Measurements from ENCODE around the gene SMPD2.

The SMPD2 gene, protein sequence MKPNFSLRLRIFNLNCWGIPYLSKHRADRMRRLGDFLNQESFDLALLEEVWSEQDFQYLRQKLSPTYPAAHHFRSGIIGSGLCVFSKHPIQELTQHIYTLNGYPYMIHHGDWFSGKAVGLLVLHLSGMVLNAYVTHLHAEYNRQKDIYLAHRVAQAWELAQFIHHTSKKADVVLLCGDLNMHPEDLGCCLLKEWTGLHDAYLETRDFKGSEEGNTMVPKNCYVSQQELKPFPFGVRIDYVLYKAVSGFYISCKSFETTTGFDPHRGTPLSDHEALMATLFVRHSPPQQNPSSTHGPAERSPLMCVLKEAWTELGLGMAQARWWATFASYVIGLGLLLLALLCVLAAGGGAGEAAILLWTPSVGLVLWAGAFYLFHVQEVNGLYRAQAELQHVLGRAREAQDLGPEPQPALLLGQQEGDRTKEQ

DNA sequence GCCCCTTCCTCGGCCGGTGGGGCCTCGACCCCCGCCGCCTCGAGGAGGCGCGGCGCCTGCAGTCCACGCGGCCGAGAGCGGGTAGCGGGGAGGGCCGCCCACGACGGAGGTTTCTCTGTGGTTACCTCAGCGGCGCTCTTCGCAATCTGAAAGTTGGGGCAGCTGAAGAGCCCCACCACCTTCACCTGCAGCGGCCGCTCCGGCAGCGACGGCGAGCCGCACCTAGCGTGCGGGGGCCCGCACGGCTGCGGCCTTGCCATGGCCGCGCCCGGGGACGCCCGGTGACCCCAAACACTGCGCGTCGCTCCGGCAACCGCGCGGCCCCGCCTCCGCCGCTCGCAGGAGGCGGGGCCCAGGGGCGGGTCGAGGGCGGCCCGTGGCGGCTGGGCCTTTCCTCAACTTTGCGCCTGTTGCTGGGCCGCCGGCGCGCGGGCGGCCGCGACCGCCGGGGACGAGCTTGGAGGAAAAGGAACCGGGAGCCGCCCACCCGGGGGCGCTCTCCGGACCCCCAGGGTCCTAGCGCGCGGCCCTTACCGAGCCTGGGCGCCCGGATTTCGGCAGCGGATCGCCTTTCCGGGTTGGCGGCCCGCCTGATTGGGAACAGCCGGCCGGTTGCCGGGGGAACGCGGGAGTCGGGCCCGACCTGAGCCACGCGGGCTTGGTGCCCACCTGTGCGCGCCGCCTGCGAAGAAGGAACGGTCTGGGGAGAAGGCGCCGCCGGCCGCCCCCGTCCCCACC is at the start of gene SMPD2, which contains the start of gene PPIL6:
Gene SMPD2, plus strand, starts transcription at position 394 of the 738 bp plus-strand sequence. CDS start 398 bp downstream, outside the sequence.
Gene PPIL6, minus strand, starts transcription at position 298 of the 738 bp plus-strand sequence. Its CDS starts 38 bp downstream, at position 260.
- DNase-seq (ENCODE audit: low read depth, low spot score): peak; percentile 42

DNA sequence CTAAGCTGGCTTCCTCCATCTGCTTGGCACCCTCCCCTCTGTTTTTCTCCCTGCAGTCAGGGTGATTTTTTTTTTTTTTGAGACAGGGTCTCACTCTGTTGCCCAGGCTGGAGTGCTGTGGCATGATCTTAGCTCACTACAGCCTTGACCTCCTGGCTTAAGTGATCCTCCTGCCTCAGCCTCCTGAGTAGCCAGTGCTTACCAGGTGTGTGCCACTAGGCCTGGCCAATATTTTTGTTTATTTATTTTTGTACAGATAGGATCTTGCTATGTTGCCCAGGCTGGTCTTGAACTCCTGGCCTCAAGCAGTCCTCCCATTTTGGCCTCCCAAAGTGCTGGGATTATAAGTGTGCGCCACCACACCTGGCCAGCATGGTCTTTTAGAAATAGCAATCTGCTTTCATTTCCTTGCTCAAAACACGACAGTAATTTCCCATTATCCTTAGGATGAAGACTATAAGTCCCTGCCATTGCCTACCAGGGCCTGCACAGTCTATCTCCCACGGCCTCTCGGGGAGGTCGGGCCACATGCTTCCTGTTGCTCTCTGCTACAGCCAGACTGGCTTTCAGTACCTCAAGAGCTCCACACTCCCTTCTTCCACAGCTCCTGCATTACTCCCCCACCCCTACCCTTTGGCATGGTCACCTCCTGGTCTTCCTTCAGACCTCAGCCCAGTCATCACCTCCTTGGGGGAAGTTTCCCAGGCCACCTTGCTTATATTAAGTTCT is 47.2 kb upstream of the SMPD2 start:
- no peak for DNase-seq (ENCODE audit: low read depth, low spot score)

DNA sequence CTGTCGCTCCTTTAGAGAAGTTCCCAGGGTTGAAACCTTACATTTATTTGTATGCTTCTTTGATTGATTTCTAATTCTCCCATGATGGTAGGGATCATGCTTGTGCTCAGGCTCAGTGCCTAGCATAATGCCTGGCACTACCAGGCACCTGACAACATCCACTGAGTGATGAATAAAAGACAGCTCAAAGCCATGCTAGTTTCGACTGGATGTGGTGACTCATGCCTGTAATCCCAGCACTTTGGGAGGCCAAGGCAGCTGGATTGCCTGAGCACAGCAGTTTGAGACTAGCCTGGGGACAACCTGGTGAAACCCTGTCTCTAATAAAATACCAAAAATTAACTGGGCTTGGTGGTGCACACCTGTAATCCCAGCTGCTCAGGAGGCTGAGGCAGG is 46.6 kb upstream of the SMPD2 start:
- no peak for DNase-seq (ENCODE audit: low read depth, low spot score)

DNA sequence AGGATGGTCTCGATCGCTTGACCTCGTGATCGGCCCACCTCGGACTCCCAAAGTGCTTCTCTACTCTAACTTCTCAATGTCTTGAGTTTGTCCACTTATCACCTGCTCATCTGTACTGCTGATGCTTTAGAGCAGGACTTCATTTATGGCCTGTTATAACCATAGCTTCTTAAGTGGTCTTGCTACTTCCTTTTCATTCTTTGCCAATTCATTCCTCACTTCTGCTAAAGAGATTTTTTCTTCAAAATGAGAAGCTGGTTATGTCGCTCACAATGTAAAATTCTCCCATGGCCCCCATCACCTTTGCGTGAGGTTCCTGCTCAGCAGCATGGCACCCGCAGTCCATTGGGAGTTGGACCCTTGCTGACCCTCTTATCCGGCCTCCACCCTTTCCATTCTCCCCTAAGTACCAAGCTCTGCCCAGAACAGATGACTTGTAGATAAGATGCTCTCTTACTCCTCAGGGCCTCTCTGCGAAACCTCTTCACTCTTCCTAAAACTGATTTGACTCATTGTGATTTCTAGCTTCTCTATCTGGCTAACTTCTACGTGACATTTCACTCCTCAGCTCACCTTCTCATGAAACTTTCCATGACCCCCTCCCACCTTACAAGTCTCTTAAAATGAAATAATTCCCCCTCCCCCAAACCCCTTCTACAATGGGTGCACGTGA is 44.3 kb upstream of the SMPD2 start:
- no peak for DNase-seq (ENCODE audit: low read depth, low spot score)

DNA sequence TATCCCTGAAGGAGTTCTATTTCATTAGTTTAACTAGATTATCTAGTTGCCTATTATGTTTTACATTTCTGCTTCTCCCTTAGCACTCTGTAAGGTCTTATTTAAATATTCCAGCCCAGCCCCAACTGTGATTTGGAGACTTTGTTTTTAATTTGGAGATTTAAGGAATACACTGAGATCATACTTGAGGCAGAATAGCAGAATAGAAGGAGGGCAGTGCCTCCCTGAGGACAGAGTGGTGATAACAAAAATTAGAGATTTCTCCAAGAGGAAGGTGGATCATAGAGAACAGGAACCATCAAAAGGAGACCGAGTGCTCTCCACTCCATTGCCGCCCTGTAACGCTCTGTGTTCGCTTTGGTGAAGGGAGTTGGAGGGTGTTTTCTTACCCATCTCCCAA is 43.5 kb upstream of the SMPD2 start:
- DNase-seq (ENCODE audit: low read depth, low spot score): no peak

DNA sequence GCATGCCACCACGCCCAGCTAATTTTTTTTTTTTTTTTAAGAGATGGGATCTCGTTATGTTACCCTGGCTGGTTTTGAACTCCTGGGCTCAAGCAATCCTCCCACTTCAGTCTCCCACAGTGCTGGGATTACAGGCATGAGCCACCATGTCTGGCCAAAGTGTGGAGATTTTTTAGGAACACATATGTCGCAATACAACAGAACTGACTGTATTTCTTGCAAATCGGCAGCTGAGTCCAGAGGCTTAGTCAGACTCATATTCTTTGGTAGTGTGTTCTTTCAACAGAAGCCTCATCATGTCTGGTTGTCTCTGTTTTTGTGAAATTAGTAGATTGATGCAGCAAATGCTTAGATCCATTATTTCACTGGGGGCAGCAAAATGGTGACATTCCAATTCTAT is 34.3 kb upstream of the SMPD2 start:
- DNase-seq (ENCODE audit: low read depth, low spot score): no peak

DNA sequence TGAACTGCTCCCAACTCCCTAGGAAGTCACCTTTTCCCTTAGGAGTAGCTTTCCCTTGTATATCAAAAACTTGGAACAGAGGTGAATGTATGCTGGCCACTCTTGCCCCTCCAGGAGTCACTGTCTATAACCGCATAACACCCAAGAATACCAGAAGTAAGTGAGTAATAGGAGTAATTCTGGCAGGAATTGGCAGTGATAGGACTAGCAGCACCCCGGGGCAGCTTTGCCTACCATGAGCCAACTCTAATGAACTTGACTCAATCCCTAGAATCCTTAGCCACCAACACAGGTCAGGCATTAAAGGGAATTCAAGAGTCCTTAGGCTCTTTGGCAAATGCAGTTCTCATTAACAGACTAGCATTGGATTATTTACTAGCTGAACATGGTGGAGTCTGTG is 29.5 kb upstream of the SMPD2 start:
- no peak for DNase-seq (ENCODE audit: low read depth, low spot score)

DNA sequence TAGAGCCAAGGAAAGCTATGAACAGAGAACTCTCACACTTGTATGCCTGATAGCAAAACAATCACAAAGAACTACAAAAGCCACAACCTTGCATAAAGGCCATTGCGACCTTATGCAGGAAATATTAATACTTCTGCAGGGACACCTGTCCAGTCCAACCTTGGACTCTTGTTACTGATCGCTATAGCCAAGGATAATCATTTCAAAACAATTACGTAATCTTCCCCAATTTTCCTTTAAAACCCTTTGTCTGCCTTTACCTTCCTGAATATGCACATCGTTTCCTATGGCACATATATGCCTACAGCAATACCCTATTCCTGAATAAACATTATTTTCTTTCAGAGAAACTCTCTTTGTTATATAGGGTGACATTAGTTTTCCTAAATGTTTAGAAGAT is 22.9 kb upstream of the SMPD2 start:
- DNase-seq (ENCODE audit: low read depth, low spot score): no peak

DNA sequence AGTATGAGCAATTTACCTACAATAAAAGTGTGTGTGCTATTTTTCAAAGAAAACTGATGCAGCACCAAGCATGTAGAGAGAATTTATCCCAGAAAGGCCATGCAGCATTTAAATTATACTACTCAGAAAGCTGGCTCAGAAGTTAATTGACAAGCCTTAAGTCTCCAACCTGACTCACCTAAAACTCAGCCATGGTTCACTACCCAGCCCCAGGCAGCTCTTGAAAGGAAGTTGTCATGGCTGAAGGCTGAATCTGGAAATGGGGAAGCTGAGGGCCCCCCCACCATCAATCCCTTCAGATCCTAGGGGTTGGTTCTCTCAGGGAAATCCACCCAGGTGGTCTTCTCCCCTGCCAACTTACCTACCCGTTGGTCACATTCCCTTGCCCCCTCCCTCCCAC is 19.8 kb upstream of the SMPD2 start:
- no peak for DNase-seq (ENCODE audit: low read depth, low spot score)

DNA sequence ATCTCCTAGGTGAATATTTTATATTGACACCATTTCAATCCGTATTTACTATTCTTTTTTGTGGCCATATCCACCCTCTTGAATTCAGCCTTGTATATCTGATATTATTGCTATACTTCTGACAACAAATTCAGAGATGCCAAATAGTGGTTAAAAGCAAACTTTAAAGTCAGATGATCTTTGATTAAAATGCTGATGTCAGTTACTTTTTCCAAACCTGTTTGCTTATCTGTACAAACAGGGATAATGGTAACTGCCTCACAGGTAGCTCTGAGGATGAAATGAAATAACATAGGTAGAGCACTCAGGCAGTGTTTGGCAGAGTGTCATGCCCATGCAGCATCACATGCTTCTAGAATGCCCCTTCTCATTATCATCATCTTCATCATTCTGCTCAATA is 19.3 kb upstream of the SMPD2 start:
- no peak for DNase-seq (ENCODE audit: low read depth, low spot score)

DNA sequence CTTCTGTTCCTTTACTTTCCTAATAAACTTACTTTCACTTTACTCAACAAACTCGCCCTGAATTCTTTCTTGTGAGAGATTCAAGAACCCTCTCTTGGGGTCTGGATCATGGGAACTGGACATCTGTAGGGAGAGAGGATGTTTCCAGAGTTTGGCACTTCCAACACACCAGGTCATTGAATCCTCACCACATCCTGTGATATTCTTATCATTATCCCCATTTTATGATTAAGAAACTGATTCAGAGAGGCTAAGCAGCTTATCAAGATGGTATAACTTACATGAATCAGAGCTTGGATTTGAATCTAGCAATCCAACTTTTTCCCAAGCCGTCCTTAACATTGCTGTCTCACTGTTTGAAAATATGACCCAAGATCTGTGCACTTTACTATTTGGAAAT is 15.6 kb upstream of the SMPD2 start:
- no peak for DNase-seq (ENCODE audit: low read depth, low spot score)

DNA sequence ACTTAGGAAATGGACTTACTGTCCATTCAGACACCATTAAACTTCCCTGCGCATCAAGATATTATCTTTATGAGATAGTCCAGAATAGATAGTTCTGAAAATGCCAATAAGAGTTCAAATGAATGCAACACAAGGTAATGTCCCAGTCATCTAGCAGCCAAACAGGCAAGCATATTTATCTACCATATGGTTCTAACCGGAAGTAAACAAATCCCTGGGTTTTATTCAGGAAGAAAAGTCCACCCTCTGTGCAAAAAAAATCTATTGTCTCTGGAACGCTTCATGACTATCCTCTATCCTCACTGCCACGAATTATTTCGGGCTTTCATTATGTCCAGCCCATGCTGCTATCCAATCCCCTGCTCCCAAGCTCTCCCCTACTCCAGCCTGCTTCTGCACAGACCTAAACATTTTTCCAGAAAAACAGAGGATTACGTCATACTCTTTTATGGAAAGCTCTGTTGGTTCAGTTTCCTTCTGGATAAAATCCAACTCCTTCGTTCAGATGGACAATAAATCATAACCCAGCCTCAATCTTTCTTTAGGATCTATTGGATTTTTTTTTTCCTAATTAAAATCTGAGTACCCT is 11.5 kb upstream of the SMPD2 start:
- DNase-seq (ENCODE audit: low read depth, low spot score): no peak

DNA sequence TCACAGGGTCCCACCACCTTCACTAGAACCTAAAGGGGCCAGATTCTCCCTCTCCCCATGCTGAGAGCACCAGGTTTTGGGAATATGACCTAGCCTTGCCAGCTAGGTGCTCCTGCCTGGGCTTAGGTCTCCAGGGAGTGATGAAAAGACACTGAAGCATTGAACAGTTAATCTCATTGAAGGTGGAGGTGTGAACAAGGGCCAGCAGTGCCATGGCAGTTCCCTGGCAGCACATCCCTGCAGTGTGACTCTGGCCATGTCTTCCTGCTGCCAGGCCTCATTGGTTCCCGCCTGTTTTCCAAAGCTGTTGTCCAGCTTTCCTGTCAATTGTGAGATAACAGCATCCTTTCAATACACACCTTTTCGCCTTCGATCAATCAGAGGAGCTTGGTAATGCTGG is 11.0 kb upstream of the SMPD2 start:
- DNase-seq (ENCODE audit: low read depth, low spot score): no peak

DNA sequence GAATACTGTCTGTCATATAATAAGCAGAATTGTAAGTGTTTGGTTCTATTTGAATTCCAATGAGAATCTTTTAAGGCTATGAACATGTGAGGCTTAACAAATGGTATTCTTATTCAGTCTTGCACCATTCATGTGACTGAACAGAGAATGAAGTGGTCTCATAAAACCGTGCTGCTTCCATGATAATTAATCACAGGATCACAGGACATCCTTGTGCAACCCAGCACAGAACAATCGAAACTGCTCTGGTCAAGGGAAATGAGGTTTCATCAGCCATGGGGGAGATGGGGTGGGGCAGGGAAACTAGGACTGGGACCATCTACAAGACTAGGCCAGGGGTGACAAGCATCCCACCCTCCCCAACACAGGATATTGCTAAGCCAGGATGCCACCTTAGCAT is 6.1 kb upstream of the SMPD2 start:
- no peak for DNase-seq (ENCODE audit: low read depth, low spot score)

DNA sequence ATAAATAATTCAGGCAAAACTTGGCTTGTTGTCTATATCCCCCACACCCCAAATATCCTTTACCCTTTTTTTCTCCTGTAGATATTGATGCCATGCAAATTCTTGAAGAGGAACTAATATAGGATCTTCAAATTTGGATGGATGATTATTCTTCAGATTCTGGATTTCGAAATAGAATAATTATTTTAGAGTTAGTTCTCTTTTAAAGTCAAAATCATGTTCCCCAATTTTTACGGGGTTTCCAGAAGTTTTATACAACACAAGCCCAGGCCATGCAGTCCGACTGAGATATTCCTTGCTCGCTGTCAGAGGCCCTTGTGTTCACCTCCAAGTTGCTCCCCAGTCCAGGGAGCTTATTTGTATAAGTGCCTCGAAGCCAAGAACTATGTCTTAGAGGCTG is 4.5 kb upstream of the SMPD2 start:
- no peak for DNase-seq (ENCODE audit: low read depth, low spot score)

DNA sequence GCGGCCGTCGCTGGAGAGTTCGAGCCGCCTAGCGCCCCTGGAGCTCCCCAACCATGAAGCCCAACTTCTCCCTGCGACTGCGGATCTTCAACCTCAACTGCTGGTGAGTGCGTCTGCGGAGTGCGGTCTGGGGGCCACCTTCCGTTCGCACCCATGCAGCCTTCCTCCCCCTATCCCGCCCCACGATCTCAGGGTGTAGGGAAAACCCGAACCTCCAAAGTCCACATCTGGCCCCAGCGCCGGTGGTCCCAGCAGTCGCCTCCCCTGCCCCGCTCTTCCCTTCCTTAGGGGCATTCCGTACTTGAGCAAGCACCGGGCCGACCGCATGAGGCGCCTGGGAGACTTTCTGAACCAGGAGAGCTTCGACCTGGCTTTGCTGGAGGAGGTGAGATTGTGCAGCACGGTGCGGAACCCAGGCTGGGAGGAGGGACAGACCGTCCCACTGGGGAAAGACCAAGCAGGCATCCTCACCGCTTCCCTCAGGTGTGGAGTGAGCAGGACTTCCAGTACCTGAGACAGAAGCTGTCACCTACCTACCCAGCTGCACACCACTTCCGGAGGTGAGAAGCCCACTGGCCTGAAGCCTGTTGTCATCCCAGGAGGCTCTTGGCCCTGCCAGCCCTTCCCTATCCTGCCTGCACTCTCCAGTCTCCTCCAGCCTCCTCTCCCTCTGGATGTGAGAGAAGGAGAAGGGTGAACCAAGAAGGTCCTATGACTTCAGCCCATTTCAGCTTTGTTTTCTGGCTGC is 719 bp downstream of the SMPD2 start:
- DNase-seq (ENCODE audit: low read depth, low spot score): no peak

DNA sequence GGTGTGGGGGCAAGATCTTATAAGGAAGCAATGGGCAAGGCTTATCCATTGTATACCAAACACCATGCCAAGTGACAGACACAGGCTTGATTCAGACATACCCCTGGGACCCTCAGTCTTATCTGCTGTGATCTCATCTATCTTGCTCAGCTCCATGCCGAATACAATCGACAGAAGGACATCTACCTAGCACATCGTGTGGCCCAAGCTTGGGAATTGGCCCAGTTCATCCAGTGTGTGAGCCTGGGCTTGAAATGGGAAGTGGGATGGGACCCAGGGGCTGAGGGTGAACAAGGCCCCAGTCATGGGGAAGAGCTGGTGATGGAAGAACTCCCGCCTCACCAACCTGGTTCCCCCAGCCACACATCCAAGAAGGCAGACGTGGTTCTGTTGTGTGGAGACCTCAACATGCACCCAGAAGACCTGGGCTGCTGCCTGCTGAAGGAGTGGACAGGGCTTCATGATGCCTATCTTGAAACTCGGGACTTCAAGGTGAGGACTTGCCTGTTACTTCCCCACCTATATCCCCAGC is 1.9 kb downstream of the SMPD2 start:
- no peak for DNase-seq (ENCODE audit: low read depth, low spot score)

DNA sequence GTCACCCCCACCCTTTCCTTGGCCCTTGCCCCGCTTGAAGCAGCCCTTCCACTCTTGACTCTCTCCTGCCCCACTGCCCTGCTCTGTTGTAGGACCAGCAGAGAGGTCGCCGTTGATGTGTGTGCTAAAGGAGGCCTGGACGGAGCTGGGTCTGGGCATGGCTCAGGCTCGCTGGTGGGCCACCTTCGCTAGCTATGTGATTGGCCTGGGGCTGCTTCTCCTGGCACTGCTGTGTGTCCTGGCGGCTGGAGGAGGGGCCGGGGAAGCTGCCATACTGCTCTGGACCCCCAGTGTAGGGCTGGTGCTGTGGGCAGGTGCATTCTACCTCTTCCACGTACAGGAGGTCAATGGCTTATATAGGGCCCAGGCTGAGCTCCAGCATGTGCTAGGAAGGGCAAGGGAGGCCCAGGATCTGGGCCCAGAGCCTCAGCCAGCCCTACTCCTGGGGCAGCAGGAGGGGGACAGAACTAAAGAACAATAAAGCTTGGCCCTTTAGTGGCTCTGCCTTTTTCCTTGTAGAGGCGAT is 3.0 kb downstream of the SMPD2 start:
- no peak for DNase-seq (ENCODE audit: low read depth, low spot score)

DNA sequence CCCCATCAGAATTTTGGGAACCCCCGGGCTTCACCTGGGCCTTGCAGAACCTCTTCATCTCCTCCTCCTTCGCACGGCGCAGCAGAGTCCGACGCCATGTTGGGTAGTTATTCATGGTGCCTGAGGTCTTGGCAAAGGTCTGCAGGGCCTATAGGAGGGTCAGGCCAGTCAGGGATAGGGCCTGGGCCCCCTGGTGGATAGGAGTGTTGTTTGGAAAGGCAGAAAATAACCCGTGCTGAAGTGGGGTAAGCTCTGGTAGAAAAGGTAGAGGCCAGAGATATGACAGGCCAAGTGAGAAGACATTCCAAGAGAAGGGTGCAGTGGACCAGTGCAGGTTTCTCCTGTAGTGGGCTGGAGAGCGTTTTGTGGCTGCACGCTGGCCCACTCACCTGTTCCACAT is 4.9 kb downstream of the SMPD2 start:
- no peak for DNase-seq (ENCODE audit: low read depth, low spot score)

DNA sequence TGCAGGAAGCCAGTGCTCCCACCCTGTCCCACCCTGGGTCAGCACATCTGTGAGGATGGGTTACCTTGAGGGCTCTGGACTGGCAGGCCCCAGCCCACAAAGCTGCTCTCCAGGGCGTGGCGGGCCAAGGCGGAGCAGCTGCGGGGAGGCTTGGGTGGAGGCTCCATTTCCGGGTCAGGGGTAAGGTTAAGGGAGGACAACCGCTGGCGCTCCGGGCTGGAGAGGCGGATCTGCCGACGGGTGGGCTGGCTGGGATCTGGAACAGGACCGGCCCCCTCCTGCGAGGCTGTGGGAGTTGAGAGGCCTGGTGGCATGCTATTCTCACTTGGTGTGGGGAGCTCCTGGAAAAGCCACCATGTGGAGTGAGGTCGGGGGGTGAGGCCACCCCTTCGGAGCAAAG is 5.5 kb downstream of the SMPD2 start:
- DNase-seq (ENCODE audit: low read depth, low spot score): no peak

All from activated CD4-positive, CD25-positive, alpha-beta regulatory T cell treated with anti-CD3 and anti-CD28 coated beads, Interleukin-2, amount 50 U/mL, for 16 hours (primary cell).